HepG2 (cell line): ENCODE results near the gene CCDC170. TPM values are rescaled to one million over a fixed set of nuclear protein-coding genes. Genes with fewer than 3 reads are reported as not detected.
A peak's percentile ranks its signal among the peaks of the same experiment; 100 is the strongest.

ENCODE experiments used
- BCLAF1 ChIP-seq: fragments of 450-650 bp; IDR thresholded peaks from 2 replicates; pipeline ENCODE4 v1.6.1; 2017; ENCODE audit warnings: mild to moderate bottlenecking
- HMGA1 ChIP-seq: sonication (generic); formaldehyde crosslinking; conservative IDR thresholded peaks from 2 replicates; pipeline ENCODE4 v1.4.0; 2020; ENCODE audit warnings: missing genetic modification reagents
- NR2F2 ChIP-seq: IDR thresholded peaks from 2 replicates; pipeline ENCODE4 v1.6.1; 2012; ENCODE audit warnings: low read depth, inconsistent platforms, borderline replicate concordance
- SMAD1 ChIP-seq: sonication (generic); formaldehyde crosslinking; IDR thresholded peaks from 2 replicates; pipeline ENCODE4 v1.4.0; 2020; ENCODE audit warnings: missing genetic modification reagents, low read depth, mild to moderate bottlenecking, borderline replicate concordance
- ZFP1 ChIP-seq: IDR thresholded peaks from 2 replicates; pipeline ENCODE4 v1.6.1; 2016
- ZNF124 ChIP-seq: sonication (generic); formaldehyde crosslinking; IDR thresholded peaks from 2 replicates; pipeline ENCODE4 v1.4.0; 2020; ENCODE audit warnings: missing genetic modification reagents
- ZNF20 ChIP-seq: sonication (generic); formaldehyde crosslinking; IDR thresholded peaks from 2 replicates; pipeline ENCODE4 v1.4.0; 2020; ENCODE audit warnings: mild to moderate bottlenecking, moderate library complexity, missing genetic modification reagents
- ZNF225 ChIP-seq: sonication (generic); formaldehyde crosslinking; IDR thresholded peaks from 2 replicates; pipeline ENCODE4 v1.4.0; 2020; ENCODE audit warnings: mild to moderate bottlenecking, missing genetic modification reagents
- ZNF232 ChIP-seq: sonication (generic); formaldehyde crosslinking; IDR thresholded peaks from 2 replicates; pipeline ENCODE4 v1.4.0; 2020; ENCODE audit warnings: missing genetic modification reagents, borderline replicate concordance
- ZNF558 ChIP-seq: sonication (generic); formaldehyde crosslinking; IDR thresholded peaks from 2 replicates; pipeline ENCODE4 v1.9.0; 2022; ENCODE audit warnings: mild to moderate bottlenecking, missing genetic modification reagents, borderline replicate concordance
- ZNF614 ChIP-seq: IDR thresholded peaks from 2 replicates; pipeline ENCODE4 v1.6.1; 2018; ENCODE audit warnings: missing biosample characterization, missing genetic modification reagents, inconsistent platforms, borderline replicate concordance
- ZNF672 ChIP-seq: sonication (generic); formaldehyde crosslinking; IDR thresholded peaks from 2 replicates; pipeline ENCODE4 v1.8.1; 2022; ENCODE audit warnings: missing genetic modification reagents
- ZNF703 ChIP-seq: sonication (generic); formaldehyde crosslinking; IDR thresholded peaks from 2 replicates; pipeline ENCODE4 v1.5.1; 2020; ENCODE audit warnings: missing genetic modification reagents, mild to moderate bottlenecking, moderate library complexity, borderline replicate concordance
- ZNF720 ChIP-seq: sonication (generic); formaldehyde crosslinking; IDR thresholded peaks from 2 replicates; pipeline ENCODE4 v1.4.0; 2020; ENCODE audit warnings: missing genetic modification reagents
- polyA plus RNA-seq, 8 experiments: library from polyadenylated mRNA; depleted of rRNA in 3 of 8; stranded (reverse) in 7 of 8; unstranded in 1 of 8; fragments of >200 nt; fragmentation: Illumina TruSeq in 4 of 8; extraction: Trizol in 4 of 8; gene quantifications; 2 replicates each; pipeline versions ENCODE4 v1.2.1 to v1.2.3, GENCODE V29; 2011 to 2016; ENCODE audit warnings: low read depth in 4 of 8, missing spikeins in 1 of 8, mixed read lengths in 1 of 8; ENCODE audit not compliant: insufficient read depth in 1 of 8
- total RNA-seq, 5 experiments: library from RNA; depleted of rRNA; stranded (reverse); fragments of >200 nt; fragmentation: Illumina TruSeq; extraction: Trizol; gene quantifications; 2 replicates each; pipeline ENCODE4 v1.2.3, GENCODE V29; 2016; ENCODE audit warnings: low read depth in 1 of 5
- TF ChIP-seq, protein P1 (sequence below): sonication (generic); formaldehyde crosslinking; IDR thresholded peaks from 2 replicates; pipeline ENCODE4 v1.5.1; 2020; ENCODE audit warnings: mild to moderate bottlenecking, missing genetic modification reagents, borderline replicate concordance
- TF ChIP-seq, protein P2 (sequence below): sonication (generic); formaldehyde crosslinking; IDR thresholded peaks from 2 replicates; pipeline ENCODE4 v1.8.0; 2022; ENCODE audit warnings: mild to moderate bottlenecking, missing genetic modification reagents

CCDC170 gene
- total and polyA plus RNA-seq, 2 of the 13 experiments (the other 11 are each of a cell fraction or from before 2014, with no cell fraction given): 0.90 to 5.1 TPM

DNA sequence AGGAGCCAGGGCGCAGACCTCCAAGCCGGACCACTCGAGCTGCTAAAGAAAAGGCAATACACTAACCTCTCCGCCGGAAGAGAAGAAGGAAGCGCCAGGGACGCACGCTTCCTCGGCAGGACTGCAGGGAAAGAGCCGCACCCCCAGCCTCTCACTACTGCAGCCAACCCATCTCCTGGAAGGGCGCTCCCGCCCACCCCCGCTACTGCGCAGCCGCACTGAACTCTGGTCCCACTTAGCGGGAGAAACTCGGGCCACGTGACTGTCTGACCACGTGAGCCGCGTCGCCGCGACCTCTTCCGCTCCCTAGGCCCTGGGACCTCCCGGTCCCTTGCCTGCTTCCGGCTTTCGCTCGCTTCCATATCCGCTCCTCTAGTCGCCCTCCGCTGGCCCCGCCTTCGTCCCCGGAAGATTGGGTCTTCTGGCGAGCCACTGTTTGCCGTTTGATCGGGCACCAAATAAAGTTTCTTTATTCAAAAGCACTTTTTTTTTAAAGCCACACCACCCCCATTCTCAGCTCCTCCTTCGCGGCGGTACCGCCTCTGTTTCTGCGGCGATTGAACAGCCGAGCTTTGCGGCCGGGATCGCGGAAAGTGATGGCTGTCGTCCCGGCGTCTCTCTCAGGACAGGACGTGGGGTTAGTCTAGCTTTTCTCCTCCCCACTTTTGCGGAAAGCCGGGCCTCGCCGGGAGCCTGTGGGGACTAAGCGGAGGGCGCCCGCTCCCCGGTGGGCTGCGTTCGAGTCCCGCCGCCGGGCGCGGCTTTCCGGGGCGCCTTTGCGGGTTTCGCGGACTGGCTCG is 41.7 kb upstream of the CCDC170 start, which contains the start of gene RMND1 (continued):
- peak; percentile 92 for TF ChIP-seq ZNF232 (CRISPR knock-in tag)
- TF ChIP-seq ZNF720 (CRISPR knock-in tag): no peak
- TF ChIP-seq BCLAF1: no peak
- 0 out of 2 replicates have a peak, but pooled peaks have one; percentile 64 for TF ChIP-seq ZNF20
- peak; percentile 24; the same call in 1 of the 2 replicates for TF ChIP-seq NR2F2
- no peak; the same call in none of the 2 replicates for TF ChIP-seq ZNF614
- peak; percentile 88 for TF ChIP-seq ZFP1 (CRISPR knock-in tag)
- peak; percentile 88; the same call in 1 of the 2 replicates for TF ChIP-seq ZNF225 (CRISPR knock-in tag)
- TF ChIP-seq, protein P1, sequence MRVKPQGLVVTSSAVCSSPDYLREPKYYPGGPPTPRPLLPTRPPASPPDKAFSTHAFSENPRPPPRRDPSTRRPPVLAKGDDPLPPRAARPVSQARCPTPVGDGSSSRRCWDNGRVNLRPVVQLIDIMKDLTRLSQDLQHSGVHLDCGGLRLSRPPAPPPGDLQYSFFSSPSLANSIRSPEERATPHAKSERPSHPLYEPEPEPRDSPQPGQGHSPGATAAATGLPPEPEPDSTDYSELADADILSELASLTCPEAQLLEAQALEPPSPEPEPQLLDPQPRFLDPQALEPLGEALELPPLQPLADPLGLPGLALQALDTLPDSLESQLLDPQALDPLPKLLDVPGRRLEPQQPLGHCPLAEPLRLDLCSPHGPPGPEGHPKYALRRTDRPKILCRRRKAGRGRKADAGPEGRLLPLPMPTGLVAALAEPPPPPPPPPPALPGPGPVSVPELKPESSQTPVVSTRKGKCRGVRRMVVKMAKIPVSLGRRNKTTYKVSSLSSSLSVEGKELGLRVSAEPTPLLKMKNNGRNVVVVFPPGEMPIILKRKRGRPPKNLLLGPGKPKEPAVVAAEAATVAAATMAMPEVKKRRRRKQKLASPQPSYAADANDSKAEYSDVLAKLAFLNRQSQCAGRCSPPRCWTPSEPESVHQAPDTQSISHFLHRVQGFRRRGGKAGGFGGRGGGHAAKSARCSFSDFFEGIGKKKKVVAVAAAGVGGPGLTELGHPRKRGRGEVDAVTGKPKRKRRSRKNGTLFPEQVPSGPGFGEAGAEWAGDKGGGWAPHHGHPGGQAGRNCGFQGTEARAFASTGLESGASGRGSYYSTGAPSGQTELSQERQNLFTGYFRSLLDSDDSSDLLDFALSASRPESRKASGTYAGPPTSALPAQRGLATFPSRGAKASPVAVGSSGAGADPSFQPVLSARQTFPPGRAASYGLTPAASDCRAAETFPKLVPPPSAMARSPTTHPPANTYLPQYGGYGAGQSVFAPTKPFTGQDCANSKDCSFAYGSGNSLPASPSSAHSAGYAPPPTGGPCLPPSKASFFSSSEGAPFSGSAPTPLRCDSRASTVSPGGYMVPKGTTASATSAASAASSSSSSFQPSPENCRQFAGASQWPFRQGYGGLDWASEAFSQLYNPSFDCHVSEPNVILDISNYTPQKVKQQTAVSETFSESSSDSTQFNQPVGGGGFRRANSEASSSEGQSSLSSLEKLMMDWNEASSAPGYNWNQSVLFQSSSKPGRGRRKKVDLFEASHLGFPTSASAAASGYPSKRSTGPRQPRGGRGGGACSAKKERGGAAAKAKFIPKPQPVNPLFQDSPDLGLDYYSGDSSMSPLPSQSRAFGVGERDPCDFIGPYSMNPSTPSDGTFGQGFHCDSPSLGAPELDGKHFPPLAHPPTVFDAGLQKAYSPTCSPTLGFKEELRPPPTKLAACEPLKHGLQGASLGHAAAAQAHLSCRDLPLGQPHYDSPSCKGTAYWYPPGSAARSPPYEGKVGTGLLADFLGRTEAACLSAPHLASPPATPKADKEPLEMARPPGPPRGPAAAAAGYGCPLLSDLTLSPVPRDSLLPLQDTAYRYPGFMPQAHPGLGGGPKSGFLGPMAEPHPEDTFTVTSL (CRISPR knock-in tag): peak; percentile 78; the same call in 1 of the 2 replicates
- TF ChIP-seq ZNF703: peak; percentile 73; the same call in 1 of the 2 replicates
- TF ChIP-seq HMGA1 (CRISPR knock-in tag): no peak
- TF ChIP-seq SMAD1 (CRISPR knock-in tag): peak; percentile 47; the same call in 1 of the 2 replicates
- TF ChIP-seq, protein P2, sequence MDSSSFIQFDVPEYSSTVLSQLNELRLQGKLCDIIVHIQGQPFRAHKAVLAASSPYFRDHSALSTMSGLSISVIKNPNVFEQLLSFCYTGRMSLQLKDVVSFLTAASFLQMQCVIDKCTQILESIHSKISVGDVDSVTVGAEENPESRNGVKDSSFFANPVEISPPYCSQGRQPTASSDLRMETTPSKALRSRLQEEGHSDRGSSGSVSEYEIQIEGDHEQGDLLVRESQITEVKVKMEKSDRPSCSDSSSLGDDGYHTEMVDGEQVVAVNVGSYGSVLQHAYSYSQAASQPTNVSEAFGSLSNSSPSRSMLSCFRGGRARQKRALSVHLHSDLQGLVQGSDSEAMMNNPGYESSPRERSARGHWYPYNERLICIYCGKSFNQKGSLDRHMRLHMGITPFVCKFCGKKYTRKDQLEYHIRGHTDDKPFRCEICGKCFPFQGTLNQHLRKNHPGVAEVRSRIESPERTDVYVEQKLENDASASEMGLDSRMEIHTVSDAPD: peak; percentile 44; the same call in 1 of the 2 replicates
- TF ChIP-seq ZNF558 (CRISPR knock-in tag): peak; percentile 78; the same call in 1 of the 2 replicates
- peak; percentile 87 for TF ChIP-seq ZNF124
- TF ChIP-seq ZNF672 (CRISPR knock-in tag): no peak
